Trophoblast cell (in vitro differentiated cells and primary cell): ENCODE measurements around the gene GAR1.

Source experiments
- DNase-seq, 2 donors: peaks; one replicate each; pipeline ENCODE4 v3.0.0-alpha.2; 2016
- H2AFZ ChIP-seq: 2 replicates; pipeline ENCODE4 v1.6.1; 2013; ENCODE audit warnings: low read length, moderate library complexity, mild to moderate bottlenecking; ENCODE audit not compliant: insufficient read depth, poor library complexity
- H2AK5ac ChIP-seq: 2 replicates; pipeline ENCODE4 v1.6.1; 2013; ENCODE audit warnings: mild to moderate bottlenecking, low read length
- H2BK120ac ChIP-seq: 2 replicates; pipeline ENCODE4 v1.6.1; 2013; ENCODE audit warnings: low read length, mild to moderate bottlenecking, moderate library complexity; ENCODE audit not compliant: insufficient read depth, poor library complexity
- H2BK12ac ChIP-seq: 2 replicates; pipeline ENCODE4 v1.6.1; 2013; ENCODE audit warnings: mild to moderate bottlenecking, low read length, moderate library complexity
- H2BK5ac ChIP-seq: 2 replicates; pipeline ENCODE4 v1.6.1; 2013; ENCODE audit warnings: low read length, low read depth, moderate library complexity, mild to moderate bottlenecking; ENCODE audit not compliant: poor library complexity
- H3K14ac ChIP-seq: 2 replicates; pipeline ENCODE4 v1.6.1; 2013; ENCODE audit warnings: mild to moderate bottlenecking, low read length
- H3K18ac ChIP-seq: 2 replicates; pipeline ENCODE4 v1.6.1; 2013; ENCODE audit warnings: mild to moderate bottlenecking, low read length
- H3K23ac ChIP-seq: 2 replicates; pipeline ENCODE4 v1.6.1; 2013; ENCODE audit warnings: low read length
- H3K27ac ChIP-seq: 2 replicates; pipeline ENCODE4 v1.5.1; 2013; ENCODE audit warnings: low read depth, mild to moderate bottlenecking, inconsistent platforms, low read length, moderate library complexity
- H3K27me3 ChIP-seq: 2 replicates; pipeline ENCODE4 v1.6.1; 2013; ENCODE audit warnings: inconsistent platforms, mild to moderate bottlenecking, low read length, moderate library complexity; ENCODE audit not compliant: insufficient read depth
- H3K36me3 ChIP-seq, 2 experiments: 1 replicate in 1 of 2; 2 replicates in 1 of 2; pipeline ENCODE4 v1.6.1; 2013; ENCODE audit warnings: low read length in 2 of 2, mild to moderate bottlenecking in 2 of 2, moderate library complexity in 1 of 2; ENCODE audit not compliant: insufficient read depth in 2 of 2, control insufficient read depth in 1 of 2
- H3K4ac ChIP-seq: 2 replicates; pipeline ENCODE4 v1.6.1; 2013; ENCODE audit warnings: low read depth, mild to moderate bottlenecking, low read length, moderate library complexity
- H3K4me1 ChIP-seq, 2 experiments: 1 replicate in 1 of 2; 2 replicates in 1 of 2; pipeline ENCODE4 v1.6.1; 2013; ENCODE audit warnings: low read length in 2 of 2, mild to moderate bottlenecking in 2 of 2, moderate library complexity in 1 of 2; ENCODE audit not compliant: insufficient read depth in 2 of 2, control insufficient read depth in 1 of 2
- H3K4me2 ChIP-seq: 2 replicates; pipeline ENCODE4 v1.6.1; 2013; ENCODE audit warnings: inconsistent platforms, mild to moderate bottlenecking, low read length, moderate library complexity
- H3K4me3 ChIP-seq: 2 replicates; pipeline ENCODE4 v1.5.1; 2013; ENCODE audit warnings: mild to moderate bottlenecking, low read depth, low read length, inconsistent platforms
- H3K79me1 ChIP-seq: one replicate; pipeline ENCODE4 v1.6.1; 2013; ENCODE audit warnings: low read length
- H3K79me2 ChIP-seq: 2 replicates; pipeline ENCODE4 v1.6.1; 2013; ENCODE audit warnings: low read length, mild to moderate bottlenecking; ENCODE audit not compliant: control insufficient read depth, insufficient read depth, poor library complexity
- H3K9ac ChIP-seq: 2 replicates; pipeline ENCODE4 v1.6.1; 2013; ENCODE audit warnings: mild to moderate bottlenecking, low read length
- H3K9me3 ChIP-seq: 2 replicates; pipeline ENCODE4 v1.6.1; 2013; ENCODE audit warnings: low read depth, mild to moderate bottlenecking, control low read depth, inconsistent platforms, low read length; ENCODE audit not compliant: insufficient read depth
- H4K12ac ChIP-seq: 2 replicates; pipeline ENCODE4 v1.6.1; 2013; ENCODE audit warnings: low read depth, mild to moderate bottlenecking, low read length, moderate library complexity
- H4K8ac ChIP-seq: 2 replicates; pipeline ENCODE4 v1.6.1; 2013; ENCODE audit warnings: low read depth, mild to moderate bottlenecking, low read length, moderate library complexity
- H4K91ac ChIP-seq: one replicate; pipeline ENCODE4 v1.6.1; 2013; ENCODE audit warnings: low read depth, mild to moderate bottlenecking, low read length, moderate library complexity
- WGBS: extraction: QIAGEN DNeasy Blood & Tissue Kit; methylation state at CpG from one replicate; pipeline ENCODE4 v1.1.7; 2013; ENCODE audit warnings: missing lambda C conversion rate; ENCODE audit not compliant: insufficient read length, insufficient coverage; ENCODE audit errors: extremely low coverage; 5-methylcytosine and 5-hydroxymethylcytosine counted together

GAR1 gene

DNA sequence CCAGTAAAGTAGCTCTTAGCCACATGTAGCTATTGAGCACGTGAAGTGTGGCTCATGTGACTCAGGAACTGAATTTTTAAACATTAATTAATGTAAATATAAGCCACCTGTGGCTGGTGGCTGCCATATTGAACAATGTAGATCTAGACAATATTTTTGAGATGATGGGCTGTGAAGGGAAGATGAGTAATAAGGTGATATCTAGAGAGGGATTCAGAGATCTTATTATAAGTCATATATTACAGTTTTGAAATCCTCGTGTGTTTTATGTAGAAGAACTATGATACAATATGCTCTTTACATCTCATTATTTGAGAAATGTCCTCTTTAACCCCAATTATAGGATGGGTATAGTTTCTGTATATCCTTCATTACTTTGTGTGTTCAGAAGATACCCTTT is 5.6 kb downstream of the GAR1 start:
- Histone ChIP-seq H3K9ac (no peak overlapping the region), H4K91ac (no peak overlapping the region), H3K79me2 (no peaks in the 10 kb centered on the region), H3K79me1 (no peaks in the 10 kb centered on the region), H2BK12ac (no peak overlapping the region), H3K4me3 (no peak overlapping the region), H3K27ac (no peak overlapping the region), H2BK5ac (no peak overlapping the region), H3K23ac (no peak overlapping the region), H3K9me3 (no peaks in the 10 kb centered on the region), H3K18ac (no peak overlapping the region), H3K36me3 (peaks cover 7 to 14% of the 10 kb centered on the region in 2 experiments), H3K4me1 (no peaks in the 10 kb centered on the region), H3K4ac (no peak overlapping the region), H3K4me2 (no peak overlapping the region), H2BK120ac (no peak overlapping the region), H4K8ac (no peak overlapping the region), H3K27me3 (no peaks in the 10 kb centered on the region), H2AK5ac (no peak overlapping the region), H3K14ac (no peak overlapping the region), H2AFZ (no peak overlapping the region), H4K12ac (no peak overlapping the region)
- DNase-seq: no peak
- WGBS: no CpG with 5 or more reads among the region's 2 CpGs

DNA sequence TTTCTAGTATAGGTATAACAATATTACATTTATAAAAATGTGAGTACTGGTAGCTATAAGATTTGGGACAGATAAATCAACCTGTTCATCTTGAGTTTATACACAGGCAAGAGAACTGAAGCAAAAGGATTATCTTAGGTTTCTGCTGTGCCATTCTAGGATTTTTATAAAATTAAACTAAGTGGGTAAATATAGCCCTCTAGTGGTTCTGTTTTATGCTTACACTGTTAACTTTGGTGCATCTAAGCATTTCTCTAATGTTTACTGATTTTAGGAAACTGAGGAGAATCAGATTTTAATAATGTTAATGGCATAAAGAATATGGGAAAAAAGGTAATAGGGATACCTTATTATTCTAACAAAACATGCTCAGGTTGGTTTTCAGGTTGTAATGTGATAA is 11.2 kb downstream of the GAR1 start:
- Histone ChIP-seq H3K4ac (no peak overlapping the region), H3K79me2 (no peaks in the 10 kb centered on the region), H4K12ac (no peak overlapping the region), H3K14ac (no peak overlapping the region), H3K9me3 (no peaks in the 10 kb centered on the region), H3K79me1 (no peaks in the 10 kb centered on the region), H3K27me3 (no peaks in the 10 kb centered on the region), H3K23ac (no peak overlapping the region), H3K36me3 (peaks cover 4 to 6% of the 10 kb centered on the region in 2 experiments), H4K8ac (no peak overlapping the region), H3K9ac (no peak overlapping the region), H2BK5ac (no peak overlapping the region), H3K4me2 (no peak overlapping the region), H3K18ac (no peak overlapping the region), H3K27ac (no peak overlapping the region), H3K4me1 (no peaks in the 10 kb centered on the region), H2AK5ac (no peak overlapping the region), H3K4me3 (no peak overlapping the region), H4K91ac (no peak overlapping the region), H2AFZ (no peak overlapping the region), H2BK12ac (no peak overlapping the region), H2BK120ac (no peak overlapping the region)
- DNase-seq: peak in 1 of 2 donors; percentile 59

DNA sequence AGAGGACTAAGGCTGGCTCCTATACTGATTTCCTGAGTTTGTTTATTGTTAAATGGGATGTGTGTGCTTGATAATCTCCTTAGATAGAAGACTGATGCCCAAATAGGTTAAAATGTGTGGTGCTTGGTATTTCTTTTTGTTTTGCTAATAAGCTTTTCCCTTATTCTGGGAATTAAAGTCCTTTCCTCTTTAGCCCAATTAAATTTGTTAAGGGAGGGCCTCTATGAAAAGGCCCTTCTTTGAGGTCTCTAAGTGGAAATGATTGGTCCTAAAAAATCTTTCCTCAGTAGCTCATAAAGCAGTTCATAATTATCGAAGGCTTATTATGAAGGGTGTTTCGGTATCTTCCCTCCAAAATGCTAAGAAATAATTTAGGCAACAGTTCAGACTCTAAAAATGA is 12.1 kb downstream of the GAR1 start, which contains the start of gene RRH:
RRH (plus strand) TSS at position 301 of the 400 bp plus-strand sequence; CDS start at position 357, 56 bp downstream.
- Histone ChIP-seq H3K14ac (no peak within 1 kb of the TSS), H3K18ac (no peak within 1 kb of the TSS), H2BK5ac (no peak within 1 kb of the TSS), H2AFZ (no peak within 1 kb of the TSS), H4K91ac (no peak within 1 kb of the TSS), H4K12ac (no peak within 1 kb of the TSS), H3K4me2 (no peak within 1 kb of the TSS), H3K4me1 (no peaks in the 10 kb centered on the region), H3K27ac (no peak within 1 kb of the TSS), H3K4ac (no peak within 1 kb of the TSS), H3K23ac (no peak within 1 kb of the TSS), H3K79me2 (no peaks in the 10 kb centered on the region), H2BK12ac (no peak within 1 kb of the TSS), H3K4me3 (no peak within 1 kb of the TSS), H2AK5ac (no peak within 1 kb of the TSS), H2BK120ac (no peak within 1 kb of the TSS), H3K9ac (no peak within 1 kb of the TSS), H4K8ac (no peak within 1 kb of the TSS), H3K36me3 (peaks cover 2 to 4% of the 10 kb centered on the region in 2 experiments), H3K27me3 (no peaks in the 10 kb centered on the region), H3K79me1 (no peaks in the 10 kb centered on the region), H3K9me3 (no peaks in the 10 kb centered on the region)
- no CpG with 5 or more reads among the region's 2 CpGs for WGBS
- no peak for DNase-seq

DNA sequence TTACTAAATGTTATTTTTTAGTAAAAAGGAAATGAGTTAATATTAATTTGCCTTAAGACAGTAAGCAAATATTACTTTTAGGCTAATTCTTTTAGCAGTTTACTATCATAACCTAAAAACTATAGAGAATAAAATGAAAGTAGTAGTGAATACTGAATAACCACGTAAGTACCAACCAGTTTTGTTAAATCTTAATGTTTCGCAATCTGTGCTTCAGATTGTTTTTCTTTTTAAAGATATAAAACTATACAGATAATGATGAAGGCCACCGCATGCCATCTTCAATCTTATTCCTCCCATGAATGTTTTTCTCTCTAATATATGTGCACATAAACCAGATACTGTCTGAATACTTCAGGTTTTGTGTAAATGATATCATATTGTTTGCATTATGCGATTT is 18.2 kb downstream of the GAR1 start:
- H2BK5ac ChIP-seq: no peak overlapping the region
- no peak overlapping the region for H4K8ac ChIP-seq
- no peaks in the 10 kb centered on the region for H3K79me2 ChIP-seq
- H3K23ac ChIP-seq: no peak overlapping the region
- no peak overlapping the region for H3K4me2 ChIP-seq
- no peak overlapping the region for H3K4ac ChIP-seq
- H3K18ac ChIP-seq: no peak overlapping the region
- no peaks in the 10 kb centered on the region for H3K27me3 ChIP-seq
- H2BK12ac ChIP-seq: no peak overlapping the region
- no peaks in the 10 kb centered on the region for H3K36me3 ChIP-seq
- no peak overlapping the region for H4K91ac ChIP-seq
- no peak for DNase-seq
- no peak overlapping the region for H4K12ac ChIP-seq
- H2AK5ac ChIP-seq: no peak overlapping the region
- no peak overlapping the region for H3K9ac ChIP-seq
- no CpG with 5 or more reads among the region's 4 CpGs for WGBS
- no peaks in the 10 kb centered on the region for H3K79me1 ChIP-seq
- no peak overlapping the region for H2AFZ ChIP-seq
- H3K14ac ChIP-seq: no peak overlapping the region
- no peak overlapping the region for H3K4me3 ChIP-seq
- no peaks in the 10 kb centered on the region for H3K9me3 ChIP-seq
- no peaks in the 10 kb centered on the region for H3K4me1 ChIP-seq
- H3K27ac ChIP-seq: no peak overlapping the region
- no peak overlapping the region for H2BK120ac ChIP-seq
